ENCODE measurements around the gene FARP1.

DNA sequence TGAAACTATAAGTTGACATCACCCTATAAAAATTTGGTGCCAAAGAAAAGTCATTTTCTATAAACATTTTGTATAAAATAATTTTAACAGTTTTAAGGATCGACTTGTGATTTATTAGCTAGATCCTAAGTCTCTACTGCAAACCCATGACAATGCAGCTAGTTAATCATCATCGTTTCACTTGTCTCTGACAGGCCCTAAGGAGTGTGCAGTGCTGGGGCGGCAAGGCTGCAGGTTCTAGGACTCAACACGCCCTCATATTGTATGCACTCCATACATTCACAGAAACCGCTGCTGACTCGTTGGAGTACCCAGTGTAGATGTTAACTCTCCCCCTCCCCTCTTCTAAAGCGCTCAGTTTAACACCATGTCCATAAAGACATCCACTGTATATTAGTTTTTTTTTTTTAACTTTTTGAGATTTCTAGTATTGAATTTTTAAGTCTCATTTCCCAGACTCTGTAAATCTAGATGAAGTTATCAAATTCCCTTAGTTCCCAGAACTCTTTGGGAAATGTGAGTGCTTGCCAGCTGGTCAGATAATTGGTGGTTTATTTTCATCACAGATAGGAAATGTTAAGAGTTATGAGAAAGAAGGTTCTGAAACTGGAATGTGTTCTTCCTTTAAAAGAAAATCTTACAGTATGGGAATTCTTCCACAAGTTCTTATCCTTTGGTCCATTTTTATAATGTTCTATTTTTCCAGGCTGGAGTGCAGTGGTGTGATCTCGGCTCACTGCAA, 197.0 kb downstream of the FARP1 start:
- TF ChIP-seq, protein P1, sequence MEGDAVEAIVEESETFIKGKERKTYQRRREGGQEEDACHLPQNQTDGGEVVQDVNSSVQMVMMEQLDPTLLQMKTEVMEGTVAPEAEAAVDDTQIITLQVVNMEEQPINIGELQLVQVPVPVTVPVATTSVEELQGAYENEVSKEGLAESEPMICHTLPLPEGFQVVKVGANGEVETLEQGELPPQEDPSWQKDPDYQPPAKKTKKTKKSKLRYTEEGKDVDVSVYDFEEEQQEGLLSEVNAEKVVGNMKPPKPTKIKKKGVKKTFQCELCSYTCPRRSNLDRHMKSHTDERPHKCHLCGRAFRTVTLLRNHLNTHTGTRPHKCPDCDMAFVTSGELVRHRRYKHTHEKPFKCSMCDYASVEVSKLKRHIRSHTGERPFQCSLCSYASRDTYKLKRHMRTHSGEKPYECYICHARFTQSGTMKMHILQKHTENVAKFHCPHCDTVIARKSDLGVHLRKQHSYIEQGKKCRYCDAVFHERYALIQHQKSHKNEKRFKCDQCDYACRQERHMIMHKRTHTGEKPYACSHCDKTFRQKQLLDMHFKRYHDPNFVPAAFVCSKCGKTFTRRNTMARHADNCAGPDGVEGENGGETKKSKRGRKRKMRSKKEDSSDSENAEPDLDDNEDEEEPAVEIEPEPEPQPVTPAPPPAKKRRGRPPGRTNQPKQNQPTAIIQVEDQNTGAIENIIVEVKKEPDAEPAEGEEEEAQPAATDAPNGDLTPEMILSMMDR (IDR thresholded peaks at IDR 0.05), result no peak
- TF ChIP-seq POLR2AphosphoS5 (IDR thresholded peaks at IDR 0.05) (no peak), POLR2A (IDR thresholded peaks at IDR 0.05; ENCODE audit: low read depth) (no peak)

Measured in esophagus muscularis mucosa (tissue), 3 donors.